ENCODE measurements around the gene WRNIP1. TPM values are rescaled to one million over a fixed set of nuclear protein-coding genes. Genes with fewer than 3 reads are reported as not detected.

WRNIP1 gene
- total RNA-seq, 2 donors from 2014 or later = 21.7 to 26.1 TPM

GRCh38 chr6:2777249-2777648, 12.1 kb downstream of the WRNIP1 start:
- intact Hi-C loops (cut with DNase I) = loop anchor here in 1 of 2 donors (1.0 kb wide), 1 partner anchor 46 kb away; no protein-coding TSS in a partner anchor
- no peak for DNase-seq (ENCODE audit: low spot score)

DNA sequence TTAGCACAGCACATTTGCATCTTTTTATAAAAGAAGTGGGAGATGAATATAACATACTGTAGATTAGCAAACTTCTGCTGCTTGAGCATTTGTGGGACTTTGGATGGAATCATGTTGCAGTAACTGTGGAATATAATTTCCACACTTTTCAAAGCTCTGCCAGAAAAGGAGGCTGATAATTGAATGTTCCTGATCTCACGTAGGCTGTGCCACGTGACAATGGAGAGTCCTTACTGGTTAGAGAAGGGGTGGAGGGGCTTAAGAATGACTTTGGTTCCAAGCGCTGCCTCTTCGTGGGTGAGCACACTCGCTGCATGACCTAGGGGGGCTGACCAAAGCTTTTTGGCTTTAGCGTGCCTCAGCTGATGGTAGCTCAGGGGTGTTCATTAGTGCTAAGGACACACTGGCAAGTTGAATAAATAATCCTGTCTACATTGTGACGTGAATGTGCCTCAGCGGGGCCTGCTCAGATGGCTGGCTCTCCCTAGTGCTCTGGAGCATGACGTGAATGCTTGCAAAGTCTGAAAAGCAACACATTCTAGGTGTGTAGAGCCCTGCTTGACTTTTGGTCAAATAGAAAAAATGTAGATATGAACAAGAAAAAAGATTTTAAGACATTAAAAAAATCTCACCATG, 15.0 kb downstream of the WRNIP1 start:
- intact Hi-C loops (cut with DNase I) = no loop called here
- no peak for DNase-seq (ENCODE audit: low spot score)

DNA sequence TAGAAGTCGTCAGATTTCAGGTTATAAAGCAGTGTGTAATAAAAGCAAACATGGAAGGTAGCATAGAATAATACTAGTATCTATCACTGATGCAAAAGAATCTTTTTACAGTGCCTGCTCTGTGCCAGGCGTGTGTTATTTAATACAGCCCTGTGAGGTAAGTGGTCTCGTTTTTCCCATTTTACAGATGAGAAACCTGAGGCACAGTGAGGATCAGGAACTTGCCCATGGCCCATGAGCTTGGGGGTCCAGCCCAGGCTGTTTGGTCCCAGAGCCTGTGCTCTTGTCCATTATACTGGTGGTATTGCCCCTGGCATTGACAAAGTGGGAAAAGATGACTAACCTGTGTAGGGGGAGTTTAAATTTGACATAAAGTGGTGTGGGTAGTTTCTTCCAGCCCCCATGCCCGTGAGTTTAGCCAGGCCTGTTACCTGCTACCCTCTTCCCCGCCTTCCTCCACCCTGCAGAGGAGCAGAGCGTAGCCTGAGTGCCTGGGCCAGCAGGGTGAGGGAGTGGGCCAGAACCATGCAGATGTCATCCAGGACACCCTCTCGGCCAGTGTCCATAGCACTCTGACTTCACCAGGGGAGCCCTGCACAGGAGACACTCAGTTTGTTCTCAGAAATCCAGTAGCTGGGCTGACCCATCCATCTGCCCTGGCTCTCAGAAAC, 16.6 kb downstream of the WRNIP1 start:
- DNase-seq (ENCODE audit: low spot score) = no peak

GRCh38 chr6:2782356-2782708, 17.1 kb downstream of the WRNIP1 start:
- no peak for DNase-seq (ENCODE audit: low spot score)
- intact Hi-C loops (cut with DNase I) = no loop called here

More for the DNA sequence above, 16.6 kb downstream of the WRNIP1 start:
- intact Hi-C loops (cut with DNase I) = no loop called here

DNA sequence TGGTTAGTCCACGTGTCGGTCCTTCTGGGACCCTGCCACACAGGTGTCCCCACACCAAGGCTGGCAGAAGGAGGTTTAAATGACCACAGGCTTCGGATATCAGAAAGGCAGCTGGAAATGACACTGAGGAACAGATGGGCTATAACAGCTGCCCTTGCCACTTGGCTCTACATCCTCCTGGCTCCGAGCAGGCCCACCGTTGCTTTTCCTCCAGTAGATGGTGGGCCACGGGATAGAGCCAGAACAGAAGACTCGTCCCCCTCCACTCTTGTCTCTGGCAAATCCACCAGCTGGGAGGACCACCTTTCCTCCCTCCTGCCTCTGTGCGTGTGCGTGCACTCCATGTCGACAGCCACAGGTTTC, 17.6 kb downstream of the WRNIP1 start:
- intact Hi-C loops (cut with DNase I) = no loop called here

GRCh38 chr6:2783188-2783963, 18.2 kb downstream of the WRNIP1 start:
- DNase-seq (ENCODE audit: low spot score) = no peak
- intact Hi-C loops (cut with DNase I) = no loop called here

More for the DNA sequence above, 17.6 kb downstream of the WRNIP1 start:
- DNase-seq (ENCODE audit: low spot score) = no peak

DNA sequence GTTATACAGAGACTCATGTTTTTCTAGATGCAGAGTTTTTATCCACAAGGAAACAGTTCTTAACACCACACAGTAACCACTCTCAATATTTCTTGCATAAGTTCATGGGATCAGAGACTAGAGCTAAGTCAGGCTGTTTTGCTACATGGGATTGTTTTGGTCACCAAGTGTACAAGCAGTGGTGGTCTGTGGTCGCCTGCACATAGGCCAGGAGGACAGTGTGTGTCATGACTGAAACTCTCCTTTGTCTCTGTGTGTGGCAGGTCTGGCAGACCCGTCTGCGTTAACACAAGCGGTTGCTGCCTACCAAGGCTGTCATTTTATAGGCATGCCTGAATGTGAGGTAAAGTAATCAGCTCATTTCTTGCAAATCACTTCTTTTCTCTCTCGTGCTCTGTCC, 18.9 kb downstream of the WRNIP1 start:
- DNase-seq (ENCODE audit: low spot score) = no peak
- intact Hi-C loops (cut with DNase I) = no loop called here

DNA sequence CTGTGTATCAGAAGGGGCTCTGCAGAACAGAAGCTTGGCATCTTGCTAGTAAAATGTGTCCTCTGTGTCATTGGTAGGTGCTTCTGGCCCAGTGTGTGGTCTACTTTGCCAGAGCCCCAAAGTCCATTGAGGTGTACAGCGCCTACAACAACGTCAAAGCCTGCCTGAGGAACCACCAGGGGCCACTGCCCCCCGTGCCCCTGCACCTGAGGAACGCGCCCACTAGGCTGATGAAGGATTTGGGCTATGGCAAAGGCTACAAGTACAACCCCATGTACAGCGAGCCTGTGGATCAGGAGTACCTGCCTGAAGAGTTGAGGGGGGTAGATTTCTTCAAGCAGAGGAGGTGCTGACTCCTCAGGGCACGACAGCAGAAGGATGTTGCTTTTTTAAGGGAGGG, 19.7 kb downstream of the WRNIP1 start:
- intact Hi-C loops (cut with DNase I) = no loop called here
- no peak for DNase-seq (ENCODE audit: low spot score)

GRCh38 chr6:2786269-2786668, 21.1 kb downstream of the WRNIP1 start:
- intact Hi-C loops (cut with DNase I) = no loop called here

GRCh38 chr6:2790588-2791449, 25.6 kb downstream of the WRNIP1 start:
- intact Hi-C loops (cut with DNase I) = loop anchor here in 1 of 2 donors (10.0 kb wide), 2 partner anchors 54 to 144 kb away; partner anchors contain the start of gene SERPINB1
- DNase-seq (ENCODE audit: low spot score) = no peak

More at GRCh38 chr6:2786269-2786668, 21.1 kb downstream of the WRNIP1 start:
- DNase-seq (ENCODE audit: low spot score) = no peak

- intact Hi-C loops (cut with DNase I) = loop anchor here in 1 of 2 donors (10.0 kb wide), 2 partner anchors 53 to 143 kb away; partner anchors contain the start of gene SERPINB1
- no peak for DNase-seq (ENCODE audit: low spot score)
These were observed 26.3 kb downstream of the WRNIP1 start for GRCh38 chr6:2791450-2791974.

- intact Hi-C loops (cut with DNase I) = loop anchor here in 1 of 2 donors (10.0 kb wide), 2 partner anchors 52 to 142 kb away; partner anchors contain the start of gene SERPINB1
These were observed 27.3 kb downstream of the WRNIP1 start for GRCh38 chr6:2792330-2793110.

DNA sequence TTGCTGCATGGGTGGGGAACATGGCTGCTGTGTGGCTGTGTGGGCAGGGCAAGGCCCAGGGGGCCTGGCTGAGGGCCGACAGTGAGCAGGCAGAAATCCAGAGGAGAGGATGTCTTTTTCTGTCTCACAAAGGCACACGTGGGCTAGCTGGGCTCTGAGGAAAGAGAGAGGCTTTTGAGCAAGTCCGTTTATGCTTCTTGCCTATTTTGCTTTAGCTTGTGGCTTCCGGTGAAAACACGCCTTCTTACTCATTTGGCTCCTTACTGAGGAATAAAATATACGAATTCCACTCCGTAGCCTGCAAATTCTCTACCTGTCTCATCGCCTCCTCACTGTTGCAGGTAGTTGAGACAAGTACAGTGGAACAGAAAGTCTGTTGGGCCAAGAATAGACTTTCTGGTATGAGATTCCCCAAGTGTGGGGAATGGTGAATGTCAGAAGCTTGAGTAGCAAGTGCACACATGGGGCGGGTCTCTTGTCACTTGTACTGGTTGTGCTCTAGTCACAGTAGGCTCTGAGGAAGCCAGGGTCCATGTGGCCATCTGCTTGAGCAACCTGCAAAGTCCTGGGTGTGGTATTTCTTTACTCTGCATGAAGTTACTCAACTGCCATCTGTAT, 28.4 kb downstream of the WRNIP1 start:
- DNase-seq (ENCODE audit: low spot score) = no peak
- intact Hi-C loops (cut with DNase I) = loop anchor here in 1 of 2 donors (10.0 kb wide), 2 partner anchors 51 to 141 kb away; partner anchors contain the start of gene SERPINB1

More at GRCh38 chr6:2792330-2793110, 27.3 kb downstream of the WRNIP1 start:
- DNase-seq (ENCODE audit: low spot score) = no peak

- intact Hi-C loops (cut with DNase I) = loop anchor here in 1 of 2 donors (10.0 kb wide), 2 partner anchors 51 to 141 kb away; partner anchors contain the start of gene SERPINB1
These were observed 29.1 kb downstream of the WRNIP1 start for GRCh38 chr6:2794171-2794730.

GRCh38 chr6:2795162-2795561, 30.0 kb downstream of the WRNIP1 start:
- intact Hi-C loops (cut with DNase I) = loop anchor here in 1 of 2 donors (10.0 kb wide), 2 partner anchors 50 to 140 kb away; partner anchors contain the start of gene SERPINB1
- no peak for DNase-seq (ENCODE audit: low spot score)

More at GRCh38 chr6:2794171-2794730, 29.1 kb downstream of the WRNIP1 start:
- no peak for DNase-seq (ENCODE audit: low spot score)

DNA sequence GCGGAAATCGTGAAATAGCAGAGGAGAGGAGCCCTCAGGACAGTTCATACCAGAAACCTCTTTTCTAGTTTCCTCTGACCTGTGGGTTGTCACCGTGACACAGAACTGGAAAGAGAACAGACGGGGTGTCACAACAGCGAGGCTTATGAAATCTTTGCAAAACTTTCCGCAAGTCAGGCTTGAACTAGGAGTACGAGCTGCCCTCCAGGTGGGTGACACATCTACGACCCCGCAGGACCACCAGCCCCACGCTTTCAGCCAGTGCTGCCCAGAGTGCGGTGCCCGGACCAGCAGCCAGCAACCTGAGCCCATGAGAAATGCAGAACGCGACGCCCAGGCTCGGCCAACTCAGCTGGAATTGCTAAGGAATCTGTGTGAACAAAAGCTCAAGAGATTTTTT, 30.8 kb downstream of the WRNIP1 start:
- intact Hi-C loops (cut with DNase I) = loop anchor here in 1 of 2 donors (10.0 kb wide), 2 partner anchors 49 to 139 kb away; partner anchors contain the start of gene SERPINB1
- DNase-seq (ENCODE audit: low spot score) = no peak

DNA sequence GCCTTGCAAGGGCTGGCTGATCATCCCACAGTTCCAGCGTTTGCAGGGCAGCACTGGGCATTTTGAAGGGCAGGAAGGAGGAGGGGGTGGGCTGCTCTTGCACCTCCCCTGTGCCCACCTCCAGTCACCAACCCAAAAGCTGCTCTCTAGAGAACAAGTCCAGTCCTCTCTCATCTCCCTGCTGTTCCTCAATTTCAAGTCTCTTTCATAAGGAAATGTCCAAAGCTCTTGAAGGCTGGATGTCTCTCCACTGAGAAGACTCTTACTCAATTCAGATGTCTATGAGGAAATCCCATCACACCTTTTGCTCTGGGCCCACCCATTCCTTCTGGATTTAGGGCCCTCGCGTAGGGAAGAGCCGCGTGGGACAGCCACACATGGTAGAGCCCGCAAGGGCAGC, 31.7 kb downstream of the WRNIP1 start:
- intact Hi-C loops (cut with DNase I) = loop anchor here in 1 of 2 donors (10.0 kb wide), 2 partner anchors 48 to 138 kb away; partner anchors contain the start of gene SERPINB1
- no peak for DNase-seq (ENCODE audit: low spot score)
